T-cell (primary cell): ENCODE measurements around the gene ST7. TPM values are rescaled to one million over a fixed set of nuclear protein-coding genes. Genes with fewer than 3 reads are reported as not detected.

ENCODE experiments used
- ATAC-seq, 4 experiments: fragments of 200-7000 bp in 3 of 4; fragments of 150-1000 bp in 1 of 4; cut with Tn5 transposase; replicated peaks in 1 of 4; 1 replicate in 3 of 4; 2 replicates in 1 of 4; pipeline ENCODE4 v1.10.0; 2021; ENCODE audit warnings: moderate library complexity in 3 of 4, mild to moderate bottlenecking in 2 of 4, moderate number of reproducible peaks in 1 of 4
- CTCF ChIA-PET, 2 donors: fragments of 300-600 bp; sonication (Branson Sonifier 250); formaldehyde crosslinking; loops; one replicate each; lab custom pipeline; 2022; ENCODE audit warnings: antibody characterized with exemption in 2 of 2; lab: Charles Lee
- POLR2A ChIA-PET, 2 donors: fragments of 300-600 bp; sonication (Branson Sonifier 250); formaldehyde crosslinking; loops; one replicate each; lab custom pipeline; 2022; ENCODE audit warnings: antibody characterized with exemption in 2 of 2; lab: Charles Lee
- DNase-seq, 35 experiments: peaks; one replicate each; pipeline versions ENCODE4 v3.0.0 to v3.0.0-alpha.2; 2013 to 2023
- H3K27ac ChIP-seq: one replicate; pipeline ENCODE4 v1.5.1; 2013; ENCODE audit warnings: low read length
- H3K27me3 ChIP-seq, 2 experiments: replicated peaks in 1 of 2; 1 replicate in 1 of 2; 2 replicates in 1 of 2; pipeline versions ENCODE4 v1.6.1 to v1.7.0; 2013; ENCODE audit warnings: low read length in 1 of 2, mixed read lengths in 1 of 2; ENCODE audit not compliant: control insufficient read depth in 2 of 2, insufficient read depth in 2 of 2; ENCODE audit errors: extremely low read depth in 1 of 2
- H3K36me3 ChIP-seq, 2 donors: 1 replicate in 1 of 2; 2 replicates in 1 of 2; pipeline versions ENCODE4 v1.6.1 to v1.7.0; 2013; ENCODE audit warnings: low read length in 1 of 2; ENCODE audit not compliant: control insufficient read depth in 2 of 2, insufficient read depth in 1 of 2; ENCODE audit errors: extremely low read depth in 1 of 2
- H3K4me1 ChIP-seq, 2 experiments: 1 replicate in 1 of 2; 2 replicates in 1 of 2; pipeline versions ENCODE4 v1.6.1 to v1.7.0; 2013; ENCODE audit warnings: low read length in 2 of 2, mixed read lengths in 1 of 2; ENCODE audit not compliant: insufficient read depth in 2 of 2, control insufficient read depth in 1 of 2; ENCODE audit errors: extremely low read depth in 1 of 2
- H3K4me3 ChIP-seq, 2 donors: 1 replicate in 1 of 2; 2 replicates in 1 of 2; pipeline versions ENCODE4 v1.5.1 to v1.7.0; 2013; ENCODE audit warnings: mild to moderate bottlenecking in 2 of 2, low read length in 1 of 2, moderate library complexity in 1 of 2; ENCODE audit not compliant: control insufficient read depth in 1 of 2; ENCODE audit errors: extremely low read depth in 1 of 2
- H3K9me3 ChIP-seq: 2 replicates; pipeline ENCODE4 v1.7.0; 2013
- H3K27ac Mint-ChIP-seq, 2 donors: one replicate each; pipeline ENCODE4 v1.8.0; 2020 to 2021; ENCODE audit warnings: mild to moderate bottlenecking in 2 of 2, mixed read lengths in 2 of 2
- H3K27me3 Mint-ChIP-seq, 2 donors: one replicate each; pipeline ENCODE4 v1.8.0; 2021 to 2022; ENCODE audit warnings: mixed read lengths in 2 of 2
- H3K36me3 Mint-ChIP-seq: one replicate; pipeline ENCODE4 v1.8.0; 2021; ENCODE audit warnings: mixed read lengths
- H3K4me1 Mint-ChIP-seq, 3 donors: one replicate each; pipeline ENCODE4 v1.8.0; 2020 to 2022; ENCODE audit warnings: mixed read lengths in 3 of 3, mild to moderate bottlenecking in 1 of 3
- H3K4me3 Mint-ChIP-seq, 3 donors: one replicate each; pipeline ENCODE4 v1.8.0; 2020 to 2022; ENCODE audit warnings: mild to moderate bottlenecking in 3 of 3, mixed read lengths in 3 of 3, moderate library complexity in 3 of 3
- H3K9me3 Mint-ChIP-seq, 3 donors: one replicate each; pipeline ENCODE4 v1.8.0; 2020 to 2022; ENCODE audit warnings: mixed read lengths in 3 of 3
- WGBS: methylation state at CpG from one replicate; pipeline ENCODE4 v1.1.5; 2013; ENCODE audit warnings: missing lambda C conversion rate; ENCODE audit not compliant: insufficient coverage; 5-methylcytosine and 5-hydroxymethylcytosine counted together
- total RNA-seq, 35 experiments: library from RNA in 6 of 35; stranded (reverse) in 6 of 35; fragments of 120-200 nt in 1 of 35; gene quantifications; one replicate each; pipeline versions ENCODE4 v1.2.1 to v1.2.4 and lab custom pipeline; 2013 to 2026

The ST7 gene
- 1 to 10 TPM; 3.3 to 6.1 (median 4.4) TPM for total RNA-seq
- 5.4 TPM for total RNA-seq (2013)
- 1.8 to 9.0 (median 5.6) reads per million in 29 experiments for total RNA-seq (lab: John Stamatoyannopoulos, UW)

- Mint-ChIP-seq H3K27ac (peak within 1 kb of the TSS; percentile 88 to 93), H3K4me1 (peaks cover 18 to 29% (median 22%) of the 10 kb centered on the region in 3 donors), H3K27me3 (no peaks in the 10 kb centered on the region), H3K9me3 (no peaks in the 10 kb centered on the region), H3K36me3 (no peaks in the 10 kb centered on the region), H3K4me3 (peak within 1 kb of the TSS; percentile 85 to 94 (median 93))
- H3K36me3 ChIP-seq: no peaks in the 10 kb centered on the region
- peak within 1 kb of the TSS; percentile 79 for H3K27ac ChIP-seq
- H3K9me3 ChIP-seq: no peaks in the 10 kb centered on the region
- no peaks in the 10 kb centered on the region for H3K27me3 ChIP-seq
- ATAC-seq (peak; percentile 86 to 90 (median 88)), DNase-seq (peak; percentile 10 to 78 (median 48))
- CTCF ChIA-PET: interaction anchor here (0.5 to 1.6 kb wide), 3 partner anchors 21 to 174 kb away, joined by 3 to 5 read pairs (median 5); no protein-coding TSS in a partner anchor
- peak within 1 kb of the TSS; percentile 78 to 98 for H3K4me3 ChIP-seq
- under 1% methylated on average over 74 of the region's 77 CpGs for WGBS
- POLR2A ChIA-PET: no interaction called here
- peaks cover 0 to 9% of the 10 kb centered on the region in 2 experiments for H3K4me1 ChIP-seq
These were observed at the start of gene ST7 for GRCh38 chr7:116953372-116953905. Gene ST7, plus strand, starts transcription at chr7:116953501. Its CDS starts 40 bp downstream, at chr7:116953541.

GRCh38 chr7:116906391-116906790 lies 46.9 kb upstream of the ST7 start:
- H3K4me3 Mint-ChIP-seq: no peak overlapping the region
- POLR2A ChIA-PET: no interaction called here
- ATAC-seq: no peak
- peaks cover 3 to 42% of the 10 kb centered on the region in 2 donors for H3K36me3 ChIP-seq
- H3K36me3 Mint-ChIP-seq: peaks cover 52% of the 10 kb centered on the region
- H3K9me3 Mint-ChIP-seq: no peaks in the 10 kb centered on the region
- H3K9me3 ChIP-seq: no peaks in the 10 kb centered on the region
- H3K4me1 Mint-ChIP-seq: peaks cover 0 to 3% (median 0%) of the 10 kb centered on the region in 3 donors
- H3K4me1 ChIP-seq: no peaks in the 10 kb centered on the region
- H3K27ac ChIP-seq: no peak overlapping the region
- H3K27me3 Mint-ChIP-seq: no peaks in the 10 kb centered on the region
- H3K27ac Mint-ChIP-seq: no peak overlapping the region
- WGBS: 100% methylated on average over 1 of the region's 1 CpG
- H3K27me3 ChIP-seq: no peaks in the 10 kb centered on the region
- H3K4me3 ChIP-seq: no peak overlapping the region
- CTCF ChIA-PET: no interaction called here
- no peak for DNase-seq

GRCh38 chr7:116910383-116910782 lies 42.9 kb upstream of the ST7 start:
- Mint-ChIP-seq H3K27me3 (no peaks in the 10 kb centered on the region), H3K4me3 (no peak overlapping the region), H3K9me3 (no peaks in the 10 kb centered on the region), H3K36me3 (peaks cover 64% of the 10 kb centered on the region), H3K27ac (no peak overlapping the region), H3K4me1 (no peaks in the 10 kb centered on the region)
- H3K36me3 ChIP-seq: peaks cover 0 to 54% of the 10 kb centered on the region in 2 donors
- no peaks in the 10 kb centered on the region for H3K4me1 ChIP-seq
- DNase-seq (no peak), ATAC-seq (no peak)
- no peak overlapping the region for H3K4me3 ChIP-seq
- H3K27ac ChIP-seq: no peak overlapping the region
- H3K27me3 ChIP-seq: no peaks in the 10 kb centered on the region
- no peaks in the 10 kb centered on the region for H3K9me3 ChIP-seq
- POLR2A ChIA-PET: interaction anchor here in 1 of 2 donors (0.5 kb wide), 1 partner anchor 46 kb away, joined by 7 read pairs; no protein-coding TSS in a partner anchor
- CTCF ChIA-PET: interaction anchor here in 1 of 2 donors (0.6 kb wide), 1 partner anchor 9 kb away, joined by 3 read pairs; no protein-coding TSS in a partner anchor
- no CpG with 5 or more reads among the region's 6 CpGs for WGBS

GRCh38 chr7:116911801-116912200 lies 41.5 kb upstream of the ST7 start:
- H3K9me3 ChIP-seq: no peaks in the 10 kb centered on the region
- ChIA-PET POLR2A (interaction anchor here in 1 of 2 donors (0.6 kb wide), 1 partner anchor 8 kb away, joined by 3 read pairs; no protein-coding TSS in a partner anchor), CTCF (interaction anchor here in 1 of 2 donors (0.6 to 0.7 kb wide), 2 partner anchors 18 to 21 kb away, joined by 3 to 5 read pairs; no protein-coding TSS in a partner anchor)
- no peaks in the 10 kb centered on the region for H3K4me1 ChIP-seq
- no peaks in the 10 kb centered on the region for H3K27me3 ChIP-seq
- Mint-ChIP-seq H3K9me3 (no peaks in the 10 kb centered on the region), H3K4me3 (no peak overlapping the region), H3K36me3 (peaks cover 60% of the 10 kb centered on the region), H3K27ac (no peak overlapping the region), H3K27me3 (no peaks in the 10 kb centered on the region), H3K4me1 (no peaks in the 10 kb centered on the region)
- H3K36me3 ChIP-seq: peaks cover 6 to 58% of the 10 kb centered on the region in 2 donors
- ATAC-seq: no peak
- WGBS: no CpG with 5 or more reads among the region's 1 CpG
- H3K27ac ChIP-seq: no peak overlapping the region
- no peak for DNase-seq
- no peak overlapping the region for H3K4me3 ChIP-seq

GRCh38 chr7:116912269-116912909 lies 40.9 kb upstream of the ST7 start:
- no peaks in the 10 kb centered on the region for H3K27me3 ChIP-seq
- no peaks in the 10 kb centered on the region for H3K9me3 Mint-ChIP-seq
- H3K9me3 ChIP-seq: no peaks in the 10 kb centered on the region
- whole genome bisulfite sequencing: no CpG with 5 or more reads among the region's 1 CpG
- DNase-seq (no peak), ATAC-seq (no peak)
- CTCF ChIA-PET: interaction anchor here (0.6 to 0.7 kb wide), 2 partner anchors 17 to 98 kb away, joined by 3 read pairs; no protein-coding TSS in a partner anchor
- H3K4me3 ChIP-seq: no peak overlapping the region
- no peaks in the 10 kb centered on the region for H3K4me1 ChIP-seq
- H3K36me3 ChIP-seq: peaks cover 6 to 54% of the 10 kb centered on the region in 2 donors
- H3K4me3 Mint-ChIP-seq: no peak overlapping the region
- no peak overlapping the region for H3K27ac ChIP-seq
- peaks cover 61% of the 10 kb centered on the region for H3K36me3 Mint-ChIP-seq
- H3K27me3 Mint-ChIP-seq: no peaks in the 10 kb centered on the region
- H3K27ac Mint-ChIP-seq: no peak overlapping the region
- POLR2A ChIA-PET: interaction anchor here (0.5 to 0.6 kb wide), 3 partner anchors 8 to 302 kb away, joined by 3 read pairs; no protein-coding TSS in a partner anchor
- H3K4me1 Mint-ChIP-seq: no peaks in the 10 kb centered on the region

GRCh38 chr7:116918704-116919103 lies 34.6 kb upstream of the ST7 start:
- no peaks in the 10 kb centered on the region for H3K4me1 Mint-ChIP-seq

More at GRCh38 chr7:116918704-116919103, 34.6 kb upstream of the ST7 start:
- H3K27me3 Mint-ChIP-seq: no peaks in the 10 kb centered on the region
- Histone ChIP-seq H3K27me3 (no peaks in the 10 kb centered on the region), H3K4me3 (no peak overlapping the region), H3K4me1 (no peaks in the 10 kb centered on the region), H3K36me3 (peaks cover 6 to 31% of the 10 kb centered on the region in 2 donors), H3K27ac (no peak overlapping the region), H3K9me3 (no peaks in the 10 kb centered on the region)
- H3K27ac Mint-ChIP-seq: no peak overlapping the region
- ChIA-PET CTCF (interaction anchor here (0.6 kb wide), 2 partner anchors 8 to 16 kb away, joined by 3 read pairs; no protein-coding TSS in a partner anchor), POLR2A (interaction anchor here in 1 of 2 donors (0.6 kb wide), 1 partner anchor 24 kb away, joined by 4 read pairs; no protein-coding TSS in a partner anchor)
- ATAC-seq (no peak), DNase-seq (no peak)
- no CpG with 5 or more reads among the region's 3 CpGs for WGBS
- no peak overlapping the region for H3K4me3 Mint-ChIP-seq
- no peaks in the 10 kb centered on the region for H3K9me3 Mint-ChIP-seq
- H3K36me3 Mint-ChIP-seq: peaks cover 30% of the 10 kb centered on the region
